ENCODE results near the gene LINGO3. TPM values are rescaled to one million over a fixed set of nuclear protein-coding genes. Genes with fewer than 3 reads are reported as not detected.

The LINGO3 gene
- total and polyA plus RNA-seq, 2 experiments from 2014 or later: 0.29 to 0.45 TPM

GRCh38 chr19:2339644-2340310 lies 31.8 kb upstream of the LINGO3 start (continued):
- TF ChIP-seq ZNF462 (CRISPR knock-in tag; IDR thresholded peaks at IDR 0.05) (no peak), POLR2AphosphoS5 (IDR thresholded peaks at IDR 0.05; ENCODE audit: low read depth) (no peak), EZH2 (IDR thresholded peaks at IDR 0.05; ENCODE audit: low read depth, unreplicated experiment) (no peak), EZH2phosphoT487 (IDR thresholded peaks at IDR 0.05; ENCODE audit: unreplicated experiment) (no peak), NANOG (IDR thresholded peaks at IDR 0.05; ENCODE audit: borderline replicate concordance) (no peak), CREB1 (CRISPR knock-in tag; IDR thresholded peaks at IDR 0.05; ENCODE audit: low read depth) (no peak), ETS1 (IDR thresholded peaks at IDR 0.05) (no peak), JUNB (IDR thresholded peaks at IDR 0.05; ENCODE audit: unreplicated experiment) (no peak)

Data from GM23338 (cell line).